SW 1271 (cell line): Measurements from ENCODE around the gene CFAP65.

Experiments
- DNase-seq, 2 experiments: peaks; one replicate each; lab custom pipeline; 2025; lab: John Stamatoyannopoulos, UW

CFAP65 gene

DNA sequence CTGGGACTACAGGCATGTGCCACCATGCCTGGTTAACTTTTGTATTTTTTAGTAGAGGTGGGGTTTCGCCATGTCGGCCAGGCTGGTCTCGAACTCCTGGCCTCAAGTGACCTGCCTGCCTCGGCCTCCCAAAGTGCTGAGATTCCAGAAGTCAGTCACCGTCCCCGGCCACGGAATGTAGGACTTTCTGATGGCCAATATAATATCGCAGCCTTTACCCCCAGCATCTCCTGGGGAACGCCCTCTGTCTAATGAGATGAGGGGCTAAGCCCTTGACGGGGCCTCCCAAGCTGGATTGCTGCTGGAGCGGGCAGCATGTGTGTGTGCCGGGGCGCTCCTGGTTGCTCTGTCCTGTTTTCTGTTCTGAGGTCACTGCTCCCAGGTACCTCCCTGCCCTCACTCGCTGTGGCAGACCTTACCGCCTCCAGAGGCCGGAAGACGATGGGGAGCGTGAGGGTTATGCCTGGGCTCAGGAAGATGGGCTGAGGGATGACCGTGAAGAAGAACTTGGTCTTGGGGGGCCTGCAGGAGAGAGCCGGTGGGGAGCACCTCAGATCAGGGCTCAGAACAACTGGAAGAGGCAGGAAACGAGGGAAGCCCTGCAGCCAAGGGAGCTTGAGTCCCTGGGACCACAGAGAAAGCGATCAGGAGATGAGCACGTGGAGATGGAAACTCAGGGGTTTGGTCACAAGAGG is 9.1 kb downstream of the CFAP65 start:
- DNase-seq = no peak

DNA sequence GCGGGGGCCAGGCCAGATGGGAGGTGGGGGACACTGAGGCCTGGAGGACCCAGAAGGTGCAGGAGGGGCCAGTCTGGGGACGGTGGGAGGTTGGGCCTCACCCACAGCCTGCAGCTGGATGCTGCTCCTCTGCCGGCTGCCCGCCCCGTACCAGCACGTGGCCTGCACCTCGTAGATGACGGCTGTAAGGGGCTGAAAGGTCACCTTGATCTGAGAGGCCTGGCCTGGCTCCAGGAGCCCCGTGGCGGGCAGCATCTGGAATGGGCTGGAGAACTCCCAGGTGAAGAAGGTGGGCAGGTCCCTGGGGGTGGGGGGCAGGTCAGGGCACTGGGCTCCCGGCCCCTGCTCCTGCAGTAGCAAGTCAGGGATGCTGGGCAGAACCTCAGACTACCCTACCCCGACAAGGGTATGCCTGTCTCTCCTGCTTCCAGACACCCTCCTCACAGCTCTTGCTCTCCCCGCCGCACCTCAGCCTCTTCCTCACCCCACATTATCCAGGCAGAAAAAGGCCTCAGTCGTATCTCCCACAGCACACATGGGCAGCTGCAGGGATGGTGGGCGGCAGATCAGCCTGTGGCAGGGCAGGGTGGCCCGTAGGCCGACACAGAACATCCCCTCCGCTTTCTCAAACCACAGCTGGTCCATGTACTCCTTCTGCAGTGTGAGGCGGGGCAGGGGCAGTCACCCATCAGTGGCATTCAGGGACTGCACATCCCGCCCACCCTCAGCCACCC is 10.1 kb downstream of the CFAP65 start:
- DNase-seq = no peak

- DNase-seq = no peak
These were observed 11.0 kb downstream of the CFAP65 start for GRCh38 chr2:219030177-219030940.

DNA sequence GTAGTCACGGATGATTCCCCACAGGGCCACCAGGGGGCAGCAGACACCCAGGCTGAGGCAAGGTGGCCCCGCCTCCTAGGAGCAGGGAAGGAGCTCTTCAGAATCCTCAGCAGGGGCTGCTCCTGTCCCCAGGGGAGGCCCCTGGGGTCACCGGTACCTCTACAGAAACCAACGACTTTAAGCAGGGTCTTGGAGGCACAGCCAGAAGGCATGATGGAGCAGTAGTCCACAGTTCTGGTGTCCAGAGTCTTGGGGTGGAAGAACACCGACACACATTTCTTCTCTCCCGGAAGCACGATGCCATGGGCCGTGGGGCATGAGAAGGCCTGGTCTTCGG is 11.5 kb downstream of the CFAP65 start:
- DNase-seq = peak; percentile 36 to 71

DNA sequence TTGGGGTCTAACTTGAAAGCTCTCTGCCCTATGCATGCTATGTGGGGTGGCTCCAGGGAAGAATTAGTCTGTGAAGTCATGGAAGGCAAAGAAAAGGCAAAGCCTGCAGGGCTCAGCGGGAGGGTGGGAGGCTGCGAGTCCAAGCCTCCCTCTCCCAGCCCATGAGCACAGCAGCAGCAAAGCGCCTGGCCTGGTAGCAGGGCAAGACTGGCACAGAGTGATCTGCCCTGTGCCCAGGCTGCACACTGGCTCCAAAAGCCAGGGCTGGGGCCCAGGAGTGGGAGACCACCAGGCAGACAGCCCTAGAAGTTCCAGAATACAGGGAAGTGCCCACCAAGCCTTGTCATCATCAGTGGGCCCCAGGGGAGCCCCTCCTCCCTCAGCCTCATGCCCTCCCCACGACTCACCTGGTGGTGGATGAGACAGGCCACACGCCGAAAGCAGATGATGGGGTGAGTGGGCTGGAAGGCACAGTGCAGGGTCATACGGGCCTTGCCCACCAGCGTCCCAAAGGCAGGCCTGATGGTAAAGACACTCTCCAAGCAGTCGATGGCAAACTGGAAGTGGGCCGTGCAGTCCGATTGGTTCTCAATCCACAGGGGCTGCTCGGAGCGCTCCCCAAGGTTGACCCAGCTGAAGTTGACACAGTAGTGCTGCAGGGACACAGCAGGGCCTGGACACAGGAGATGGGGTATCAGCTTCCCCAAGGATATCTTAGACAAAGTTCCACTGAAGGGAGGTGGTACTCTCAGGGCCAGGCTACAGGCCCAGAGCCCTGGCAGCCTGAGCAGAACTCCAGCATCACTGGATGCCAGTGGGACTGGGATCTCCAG is 12.1 kb downstream of the CFAP65 start:
- DNase-seq = no peak

- DNase-seq = no peak
These were observed 13.2 kb downstream of the CFAP65 start for GRCh38 chr2:219028141-219028540.

DNA sequence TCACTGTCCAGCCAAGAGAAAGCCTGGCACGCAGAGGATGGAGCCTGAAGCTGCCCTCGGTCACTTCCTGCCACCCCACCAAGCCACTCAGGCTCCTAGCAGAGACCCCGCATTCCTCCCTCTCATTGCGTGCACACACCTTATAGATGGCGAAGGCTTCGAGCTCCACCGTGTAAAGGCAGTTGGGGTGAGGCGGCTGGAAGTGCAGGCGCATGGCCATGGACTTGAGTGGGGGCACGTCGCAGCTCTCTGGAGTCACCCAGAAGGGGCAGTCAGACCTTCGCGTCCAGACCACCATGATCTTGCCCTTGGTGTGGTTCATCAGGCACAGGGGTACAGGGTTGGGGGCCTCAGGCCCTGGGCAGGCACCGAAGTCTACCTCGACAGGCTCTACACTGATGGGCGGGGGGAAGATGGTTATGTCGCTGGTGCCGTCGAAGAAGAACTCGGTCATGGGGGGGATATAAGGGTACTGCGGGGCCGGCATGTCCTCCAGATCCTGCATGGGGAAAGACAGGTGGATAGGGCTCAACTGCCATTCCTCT is 13.7 kb downstream of the CFAP65 start:
- no peak for DNase-seq

GRCh38 chr2:219026946-219027345 is 14.4 kb downstream of the CFAP65 start:
- DNase-seq = no peak

DNA sequence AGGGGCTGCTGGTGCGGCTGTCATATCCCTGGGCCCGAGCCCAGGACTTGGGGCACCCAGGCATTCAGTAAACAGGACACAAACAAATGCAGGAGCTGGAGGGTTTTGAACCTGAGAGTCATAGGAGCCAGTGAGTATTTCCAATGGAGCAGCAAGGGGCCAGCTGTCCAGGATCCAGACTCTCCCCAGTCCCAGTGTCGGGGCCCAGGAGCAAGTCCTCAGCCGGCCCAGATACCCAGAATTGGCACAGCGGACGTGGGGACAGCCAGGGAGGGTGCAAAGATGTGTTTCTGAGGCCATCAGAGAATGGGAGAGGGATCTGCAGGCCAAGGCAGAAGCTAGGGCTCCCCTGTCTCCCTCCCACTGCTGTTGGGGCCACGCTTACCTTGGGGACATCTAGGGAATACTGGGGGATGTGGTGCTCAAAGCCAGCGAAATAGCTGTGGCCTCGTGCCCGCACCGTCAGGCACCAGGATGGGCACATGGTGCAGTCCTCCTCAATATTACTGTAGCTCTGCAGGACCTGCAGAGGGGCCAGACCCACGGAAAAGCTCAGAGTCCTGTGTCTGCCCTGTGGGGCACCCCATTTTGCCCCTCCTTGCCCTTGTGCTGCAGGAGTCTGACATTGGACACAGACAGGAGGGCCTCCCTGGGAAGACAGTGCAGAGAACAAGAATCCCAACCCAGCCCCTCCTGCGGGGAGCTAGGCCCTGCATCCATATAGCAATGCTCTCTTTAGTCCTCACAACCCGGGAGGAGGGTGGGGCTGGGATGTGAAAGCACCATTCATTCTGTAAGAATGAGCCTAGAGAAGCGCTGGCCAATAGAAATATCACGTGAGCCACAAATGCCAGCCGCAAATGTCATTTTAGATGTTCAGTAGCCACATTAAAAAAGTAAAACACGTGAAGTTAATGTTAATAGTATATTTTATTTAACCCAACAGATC is 15.4 kb downstream of the CFAP65 start:
- no peak for DNase-seq

- DNase-seq = no peak
These were observed 17.3 kb downstream of the CFAP65 start for GRCh38 chr2:219024059-219024458.

GRCh38 chr2:219023045-219023605 is 18.2 kb downstream of the CFAP65 start:
- no peak for DNase-seq

GRCh38 chr2:219022616-219023015 is 18.7 kb downstream of the CFAP65 start:
- DNase-seq = no peak

GRCh38 chr2:219022041-219022440 is 19.3 kb downstream of the CFAP65 start:
- no peak for DNase-seq

DNA sequence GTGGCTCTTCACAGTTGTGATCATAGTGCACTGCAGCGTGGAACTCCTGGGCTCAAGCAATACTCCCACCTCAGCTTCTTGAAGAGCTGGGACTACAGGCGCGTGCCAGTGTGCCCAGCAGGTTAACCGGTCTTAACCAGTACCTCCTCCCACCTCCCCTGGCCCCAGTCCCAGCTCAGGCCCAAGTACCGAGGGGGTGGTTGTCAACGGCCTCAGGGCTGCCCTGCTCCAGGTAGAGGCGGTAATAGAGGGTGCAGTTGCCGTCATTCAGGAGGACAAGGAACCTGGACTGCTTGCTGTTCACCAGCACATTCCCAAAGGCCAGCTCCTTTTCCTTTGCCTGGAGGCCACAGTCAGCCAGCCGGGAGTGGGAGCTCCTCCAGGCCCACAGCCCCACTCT is 19.7 kb downstream of the CFAP65 start:
- no peak for DNase-seq

GRCh38 chr2:219020604-219021365 is 20.5 kb downstream of the CFAP65 start:
- no peak for DNase-seq

GRCh38 chr2:219019436-219019835 is 21.9 kb downstream of the CFAP65 start:
- DNase-seq = no peak

DNA sequence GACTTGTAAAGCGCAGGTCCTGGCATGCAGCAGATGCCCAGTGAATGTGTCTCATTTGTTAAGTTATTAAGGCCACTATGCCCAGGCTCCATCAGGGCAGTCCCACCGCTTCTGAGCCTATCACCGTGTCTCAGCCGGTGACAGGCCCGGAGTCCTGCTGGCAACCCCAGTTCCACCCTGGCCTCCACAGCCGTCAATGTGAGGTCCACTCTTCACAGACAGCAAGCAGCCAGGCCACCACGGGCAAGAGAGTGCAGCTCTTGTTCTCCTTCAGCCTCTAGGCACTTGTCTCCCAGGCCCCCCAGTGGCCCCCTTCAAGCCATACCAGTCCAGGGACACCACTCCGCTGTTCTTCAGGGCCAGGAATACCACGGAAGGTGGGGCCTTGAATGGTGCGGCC is 22.6 kb downstream of the CFAP65 start:
- no peak for DNase-seq

- DNase-seq = no peak
These were observed 23.0 kb downstream of the CFAP65 start for GRCh38 chr2:219018286-219018685.

- DNase-seq = no peak
These were observed 23.9 kb downstream of the CFAP65 start for GRCh38 chr2:219017201-219017931.
